ENCODE data around the gene DNAJB2.

The DNAJB2 gene

GRCh38 chr2:219291910-219292490, 12.8 kb downstream of the DNAJB2 start:
- H3K4me2 ChIP-seq (ENCODE audit: low read length) = no peak overlapping the region
- no peaks in the 10 kb centered on the region for H3K9me3 ChIP-seq (ENCODE audit: control insufficient read depth, low read length)
- no peak overlapping the region for H2AFZ ChIP-seq
- H3K4me3 ChIP-seq (ENCODE audit: low read depth, low read length) = no peak overlapping the region
- TF ChIP-seq, protein P1, sequence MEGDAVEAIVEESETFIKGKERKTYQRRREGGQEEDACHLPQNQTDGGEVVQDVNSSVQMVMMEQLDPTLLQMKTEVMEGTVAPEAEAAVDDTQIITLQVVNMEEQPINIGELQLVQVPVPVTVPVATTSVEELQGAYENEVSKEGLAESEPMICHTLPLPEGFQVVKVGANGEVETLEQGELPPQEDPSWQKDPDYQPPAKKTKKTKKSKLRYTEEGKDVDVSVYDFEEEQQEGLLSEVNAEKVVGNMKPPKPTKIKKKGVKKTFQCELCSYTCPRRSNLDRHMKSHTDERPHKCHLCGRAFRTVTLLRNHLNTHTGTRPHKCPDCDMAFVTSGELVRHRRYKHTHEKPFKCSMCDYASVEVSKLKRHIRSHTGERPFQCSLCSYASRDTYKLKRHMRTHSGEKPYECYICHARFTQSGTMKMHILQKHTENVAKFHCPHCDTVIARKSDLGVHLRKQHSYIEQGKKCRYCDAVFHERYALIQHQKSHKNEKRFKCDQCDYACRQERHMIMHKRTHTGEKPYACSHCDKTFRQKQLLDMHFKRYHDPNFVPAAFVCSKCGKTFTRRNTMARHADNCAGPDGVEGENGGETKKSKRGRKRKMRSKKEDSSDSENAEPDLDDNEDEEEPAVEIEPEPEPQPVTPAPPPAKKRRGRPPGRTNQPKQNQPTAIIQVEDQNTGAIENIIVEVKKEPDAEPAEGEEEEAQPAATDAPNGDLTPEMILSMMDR (IDR thresholded peaks at IDR 0.05) = no peak
- no peak overlapping the region for H3K9ac ChIP-seq
- H3K4me1 ChIP-seq = peaks cover 6% of the 10 kb centered on the region
- H3K27ac ChIP-seq = no peak overlapping the region
- H3K79me2 ChIP-seq = no peaks in the 10 kb centered on the region
- no peaks in the 10 kb centered on the region for H3K27me3 ChIP-seq (ENCODE audit: control insufficient read depth, insufficient read depth, low read length)
- H3K36me3 ChIP-seq (ENCODE audit: control insufficient read depth, insufficient read depth, low read length) = no peaks in the 10 kb centered on the region

DNA sequence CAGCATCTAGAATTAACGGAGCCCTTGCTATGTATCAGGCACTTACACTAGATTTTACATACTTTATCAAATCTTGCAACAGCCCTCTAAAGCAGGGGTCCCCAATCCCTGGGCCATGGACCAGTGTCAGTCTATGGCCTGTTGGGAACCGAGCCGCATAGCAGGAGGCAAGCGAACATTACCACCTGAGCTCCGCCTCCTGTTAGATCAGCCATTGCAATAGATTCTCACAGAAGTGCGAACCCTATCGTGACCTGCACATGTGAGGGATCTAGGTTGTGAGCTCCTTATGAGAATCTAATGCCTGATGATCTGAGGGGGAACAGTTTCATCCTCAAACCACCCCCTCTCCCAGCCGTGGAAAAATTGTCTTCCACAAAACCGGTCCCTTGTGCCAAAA, 13.4 kb downstream of the DNAJB2 start:
- no peaks in the 10 kb centered on the region for H3K36me3 ChIP-seq (ENCODE audit: control insufficient read depth, insufficient read depth, low read length)

GRCh38 chr2:219293736-219294231, 14.6 kb downstream of the DNAJB2 start:
- no peak overlapping the region for H3K4me3 ChIP-seq (ENCODE audit: low read depth, low read length)
- no peaks in the 10 kb centered on the region for H3K36me3 ChIP-seq (ENCODE audit: control insufficient read depth, insufficient read depth, low read length)
- no peaks in the 10 kb centered on the region for H3K27me3 ChIP-seq (ENCODE audit: control insufficient read depth, insufficient read depth, low read length)
- peaks cover 2% of the 10 kb centered on the region for H3K79me2 ChIP-seq
- no peaks in the 10 kb centered on the region for H3K9me3 ChIP-seq (ENCODE audit: control insufficient read depth, low read length)
- H3K27ac ChIP-seq = no peak overlapping the region
- H3K4me2 ChIP-seq (ENCODE audit: low read length) = no peak overlapping the region
- no peak overlapping the region for H2AFZ ChIP-seq
- peaks cover 6% of the 10 kb centered on the region for H3K4me1 ChIP-seq
- TF ChIP-seq, protein P1 (IDR thresholded peaks at IDR 0.05) = no peak
- no peak overlapping the region for H3K9ac ChIP-seq

More for the DNA sequence above, 13.4 kb downstream of the DNAJB2 start:
- no peak overlapping the region for H3K4me3 ChIP-seq (ENCODE audit: low read depth, low read length)
- no peak overlapping the region for H3K27ac ChIP-seq
- no peak overlapping the region for H2AFZ ChIP-seq
- H3K4me1 ChIP-seq = peaks cover 6% of the 10 kb centered on the region
- no peaks in the 10 kb centered on the region for H3K27me3 ChIP-seq (ENCODE audit: control insufficient read depth, insufficient read depth, low read length)
- no peaks in the 10 kb centered on the region for H3K9me3 ChIP-seq (ENCODE audit: control insufficient read depth, low read length)
- H3K9ac ChIP-seq = no peak overlapping the region
- no peak overlapping the region for H3K4me2 ChIP-seq (ENCODE audit: low read length)
- H3K79me2 ChIP-seq = no peaks in the 10 kb centered on the region
- TF ChIP-seq, protein P1 (IDR thresholded peaks at IDR 0.05) = no peak

DNA sequence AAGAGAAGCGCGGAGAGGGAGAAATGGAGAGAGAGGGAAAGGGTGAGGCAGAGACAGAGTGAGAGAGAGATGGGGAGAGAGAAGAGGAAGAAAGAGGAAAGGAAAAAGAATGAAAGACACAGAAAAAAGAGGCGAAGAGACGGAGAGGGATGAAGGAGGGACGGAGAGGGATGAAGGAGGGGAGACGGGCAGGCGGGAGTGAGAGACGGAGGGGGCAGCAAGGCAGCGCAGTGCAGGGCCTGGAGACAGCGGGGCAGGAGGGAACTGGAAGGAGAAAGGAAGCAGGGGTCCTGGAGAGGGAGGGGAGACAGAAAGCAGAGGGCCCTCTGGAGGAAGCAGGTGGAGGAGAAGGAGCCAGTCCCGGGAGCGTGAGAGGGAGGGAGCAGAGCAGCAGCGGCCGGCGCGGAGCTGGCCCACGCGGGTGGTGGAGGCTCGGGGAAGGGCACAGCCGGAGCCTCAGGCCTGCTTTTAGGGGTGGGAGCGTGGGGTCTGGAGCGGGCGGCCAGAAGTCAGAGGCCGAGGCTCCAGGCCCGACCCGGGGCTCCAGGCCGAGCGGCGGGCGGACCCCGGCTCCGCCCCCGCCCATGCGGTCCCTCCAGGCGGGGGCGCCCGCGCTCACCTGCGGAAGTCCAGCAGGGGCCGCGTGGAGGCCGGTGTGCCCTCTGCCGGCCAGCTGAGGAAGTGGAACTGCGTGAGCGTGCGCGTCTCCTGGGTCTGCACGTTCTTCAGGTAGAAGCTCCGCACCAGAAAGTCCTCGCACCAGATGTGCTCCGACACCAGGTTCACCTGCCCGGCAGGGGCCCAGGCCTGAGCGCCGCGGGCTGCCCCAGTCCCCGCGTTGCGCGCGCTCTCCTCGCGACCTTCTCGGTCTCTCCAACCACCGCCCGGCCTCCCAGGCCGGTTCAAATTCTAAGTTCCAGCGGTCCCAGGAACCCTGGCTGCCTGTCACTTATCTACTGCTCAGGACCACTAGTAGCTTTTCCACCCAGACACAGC, 15.5 kb downstream of the DNAJB2 start:
- Histone ChIP-seq H3K27ac (peak overlapping the region; percentile 5), H2AFZ (peak overlapping the region; percentile 79), H3K4me2 (ENCODE audit: low read length) (peak overlapping the region; percentile 68), H3K9ac (no peak overlapping the region), H3K79me2 (peaks cover 2% of the 10 kb centered on the region), H3K9me3 (ENCODE audit: control insufficient read depth, low read length) (no peaks in the 10 kb centered on the region), H3K4me1 (peaks cover 6% of the 10 kb centered on the region), H3K36me3 (ENCODE audit: control insufficient read depth, insufficient read depth, low read length) (no peaks in the 10 kb centered on the region), H3K27me3 (ENCODE audit: control insufficient read depth, insufficient read depth, low read length) (no peaks in the 10 kb centered on the region), H3K4me3 (ENCODE audit: low read depth, low read length) (peak overlapping the region; percentile 52)
- TF ChIP-seq, protein P1 (IDR thresholded peaks at IDR 0.05) = peak; percentile 99
